ENCODE results near the gene AP1G1.
"Not testable (repeated sequence)": the region's sequence is repeated elsewhere in the genome, so short reads cannot be mapped to it uniquely, and the experiment has no call there.

Gene AP1G1

GRCh38 chr16:71808593-71809459 lies at the start of gene AP1G1:
AP1G1 (minus strand) TSS chr16:71808834; CDS start chr16:71789479, 19,355 bp downstream.
- DNase-seq: peak; percentile 91 to 92

GRCh38 chr16:71855937-71856662 lies 47.5 kb upstream of the AP1G1 start:
- DNase-seq: no peak

- DNase-seq: no peak
These were observed 45.8 kb upstream of the AP1G1 start for GRCh38 chr16:71854369-71854948.

DNA sequence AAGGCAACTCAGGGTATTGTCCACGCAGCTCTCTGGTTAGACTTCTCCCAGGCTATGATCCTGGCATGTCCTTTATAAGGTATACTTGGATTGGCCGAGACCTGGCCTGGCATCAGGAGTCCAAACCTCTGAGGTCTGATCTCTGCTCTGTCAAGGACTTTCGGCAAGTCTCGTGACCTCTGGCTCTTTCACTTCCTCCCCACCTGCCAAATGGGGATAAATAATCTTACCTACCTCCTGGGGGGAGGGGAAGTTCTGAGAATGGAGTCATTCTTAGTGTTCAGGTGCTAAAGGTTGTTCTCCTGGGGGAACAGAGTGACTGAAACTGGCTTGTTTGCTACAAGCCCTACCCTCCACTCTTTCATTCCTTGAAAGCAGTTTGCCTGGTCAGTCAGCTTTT lies 44.8 kb upstream of the AP1G1 start:
- no peak for DNase-seq

DNA sequence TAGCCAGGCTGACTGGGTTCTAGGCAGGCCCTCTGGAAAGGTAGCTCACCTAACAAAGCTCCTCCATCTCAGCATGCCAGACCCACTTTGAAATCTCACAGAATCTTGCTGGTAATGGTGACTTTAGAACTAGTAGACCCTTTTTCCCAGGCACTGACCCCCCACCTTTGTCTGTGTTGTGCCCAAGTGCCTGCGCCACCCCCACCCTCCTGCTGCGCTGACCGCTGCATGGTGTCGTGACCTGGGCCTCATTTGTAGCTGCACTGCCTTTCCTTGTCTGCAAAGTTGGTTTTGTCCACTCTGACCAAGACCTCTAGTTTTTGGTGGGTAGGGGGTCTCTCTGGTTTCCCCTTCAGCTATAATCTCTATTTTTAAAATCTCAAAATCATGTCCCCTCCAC lies 43.9 kb upstream of the AP1G1 start:
- no peak for DNase-seq

GRCh38 chr16:71852158-71852557 lies 43.5 kb upstream of the AP1G1 start:
- DNase-seq: no peak

- no peak for DNase-seq
These were observed 43.1 kb upstream of the AP1G1 start for GRCh38 chr16:71851746-71852145.

DNA sequence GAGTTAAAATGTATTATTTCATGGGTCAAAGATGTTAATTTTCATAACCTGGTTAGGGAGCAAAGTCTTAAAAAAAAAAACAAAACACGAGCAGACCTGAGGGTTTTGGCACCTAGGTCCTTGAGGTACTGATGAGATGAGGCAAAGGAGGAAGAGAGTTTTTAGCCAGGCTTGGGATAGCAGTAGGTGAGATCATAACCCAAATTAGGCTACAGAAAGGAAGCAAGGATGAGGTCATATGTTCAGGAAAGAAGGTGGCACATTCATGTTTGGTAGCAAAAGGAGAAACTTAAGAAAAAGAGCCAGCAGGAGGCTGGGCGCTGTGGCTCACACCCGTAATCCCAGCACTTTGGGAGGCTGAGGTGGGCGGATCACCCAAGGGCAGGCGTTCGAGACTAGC lies 40.0 kb upstream of the AP1G1 start:
- DNase-seq: no peak

- no peak for DNase-seq
These were observed 38.5 kb upstream of the AP1G1 start for GRCh38 chr16:71847096-71847495.

GRCh38 chr16:71846431-71846830 lies 37.8 kb upstream of the AP1G1 start:
- DNase-seq: peak in 1 of 2 donors; percentile 28

GRCh38 chr16:71845639-71846430 lies 37.2 kb upstream of the AP1G1 start, which contains the start of gene ATXN1L:
ATXN1L (plus strand) TSS chr16:71845976; CDS start chr16:71849741, 3,765 bp downstream.
- DNase-seq: peak; percentile 67 to 87

GRCh38 chr16:71843572-71843971 lies 34.9 kb upstream of the AP1G1 start:
- DNase-seq: no peak

DNA sequence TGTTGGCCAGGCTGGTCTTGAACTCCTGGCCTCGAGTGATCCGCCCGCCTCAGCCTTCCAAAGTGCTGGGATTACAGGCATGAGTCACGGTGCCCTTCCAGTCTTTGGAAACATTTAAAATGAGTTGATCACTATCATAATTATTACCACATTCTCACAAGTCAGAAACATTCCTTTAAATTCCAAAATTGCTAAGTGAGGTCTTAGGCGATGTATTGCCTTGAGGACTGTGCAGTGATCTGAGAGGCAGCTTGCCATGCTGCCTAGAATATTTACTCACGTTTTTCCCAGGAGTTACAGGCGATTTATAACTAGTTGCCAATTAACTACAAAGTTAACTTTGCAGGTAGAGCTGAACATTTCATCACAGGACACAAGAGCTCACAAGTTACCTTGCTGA lies 31.4 kb upstream of the AP1G1 start:
- no peak for DNase-seq

DNA sequence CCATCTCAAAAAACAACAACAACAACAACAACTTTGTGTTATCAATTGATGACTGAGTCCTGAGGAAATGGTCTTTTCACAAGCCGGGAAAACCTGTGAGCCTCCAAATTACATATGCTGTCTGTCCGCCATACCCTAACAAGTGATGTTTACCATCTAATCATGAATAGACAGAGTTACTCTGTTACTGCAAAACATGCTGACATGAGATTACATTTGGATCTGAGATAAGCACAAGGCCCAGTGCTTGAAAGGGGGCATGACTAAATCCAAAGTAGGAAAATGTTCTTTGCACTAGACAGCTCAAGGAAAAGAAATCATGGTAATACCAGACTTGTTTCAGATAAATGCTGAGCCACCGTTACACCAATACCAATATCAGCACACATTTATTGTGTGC lies 28.5 kb upstream of the AP1G1 start:
- DNase-seq: no peak

GRCh38 chr16:71834291-71834690 lies 25.7 kb upstream of the AP1G1 start:
- DNase-seq: no peak

DNA sequence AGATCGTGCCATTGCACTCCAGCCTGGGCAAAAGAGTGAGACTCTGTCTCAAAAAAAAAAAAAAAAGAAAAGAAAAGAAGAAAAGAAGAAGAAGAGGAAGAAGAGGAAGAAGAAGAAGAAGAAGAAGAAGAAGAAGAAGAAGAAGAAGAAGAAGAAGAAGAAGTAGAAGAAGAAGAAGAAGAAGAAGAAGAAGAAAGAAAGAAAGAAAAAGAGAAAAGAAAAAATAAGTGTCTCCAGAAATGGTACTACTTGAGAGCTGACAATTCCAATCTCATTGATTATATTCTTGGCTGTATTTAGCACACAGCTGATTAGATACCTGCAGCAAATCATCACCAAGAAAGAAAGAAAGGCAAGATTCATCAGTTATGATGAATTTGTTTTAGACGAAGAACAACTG lies 23.5 kb upstream of the AP1G1 start:
- DNase-seq: not testable (repeated sequence)

DNA sequence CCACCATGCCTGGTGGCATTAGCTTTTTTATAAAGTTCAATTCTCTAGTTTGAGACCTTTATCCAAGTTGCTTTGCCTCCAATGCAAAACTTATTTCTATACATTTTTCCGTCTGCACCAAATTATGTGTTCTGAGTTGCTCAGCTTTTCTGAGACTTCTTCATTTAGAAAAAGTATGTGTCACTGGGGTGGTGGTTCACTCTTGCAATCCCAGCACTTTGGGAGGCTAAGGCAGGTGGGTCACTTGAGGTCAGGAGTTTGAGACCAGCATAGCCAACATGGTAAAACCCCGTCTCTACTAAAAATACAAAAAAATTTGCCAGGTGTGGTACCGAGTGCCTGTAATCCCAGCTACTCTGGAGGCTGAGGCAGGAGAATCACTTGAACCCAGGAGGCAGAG lies 23.1 kb upstream of the AP1G1 start:
- not testable (repeated sequence) for DNase-seq

- no peak for DNase-seq
These were observed 21.7 kb upstream of the AP1G1 start for GRCh38 chr16:71830359-71830758.

DNA sequence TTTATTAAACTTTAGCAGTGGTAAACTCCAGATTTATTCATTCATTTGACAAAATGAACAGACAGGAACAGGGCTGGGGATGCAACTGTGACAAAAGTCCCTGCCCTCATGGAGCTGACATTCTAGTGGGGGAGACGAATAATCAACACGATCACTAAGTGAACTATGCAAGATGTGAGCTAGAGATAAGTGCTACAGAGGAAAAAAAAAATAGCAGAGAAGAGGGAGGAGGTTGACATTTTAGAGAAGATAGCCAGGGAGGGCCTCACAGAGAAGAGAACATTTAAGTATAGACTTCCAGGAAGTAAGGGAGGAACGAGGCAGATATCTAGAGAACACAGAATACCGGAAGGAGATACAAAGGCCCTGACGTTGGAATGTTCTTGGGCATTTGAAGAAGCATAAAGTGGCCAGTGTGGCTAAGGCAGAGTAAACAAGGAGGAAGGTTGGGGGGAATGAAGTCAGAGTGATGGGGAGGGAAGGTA lies 17.9 kb upstream of the AP1G1 start:
- DNase-seq: no peak

DNA sequence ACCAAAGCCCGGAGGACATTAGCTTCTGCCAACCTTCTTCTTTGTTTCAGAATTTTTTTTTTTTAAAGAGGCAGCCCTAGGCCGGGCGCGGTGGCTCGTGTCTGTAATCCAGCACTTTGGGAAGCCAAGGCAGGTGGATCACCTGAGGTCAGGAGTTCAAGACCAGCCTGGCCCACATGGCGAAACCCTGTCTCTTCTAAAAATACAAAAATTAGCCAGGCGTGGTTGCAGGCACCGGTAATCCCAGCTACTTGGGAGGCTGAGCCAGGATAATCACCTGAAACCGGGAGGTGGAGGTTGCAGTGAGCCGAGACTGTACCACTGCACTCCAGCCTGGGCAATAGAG lies 8.5 kb upstream of the AP1G1 start:
- DNase-seq: not testable (repeated sequence)

GRCh38 chr16:71811261-71811803 lies 2.7 kb upstream of the AP1G1 start:
- peak in 1 of 2 donors; percentile 4 for DNase-seq

- not testable (repeated sequence) for DNase-seq
These were observed 1.5 kb upstream of the AP1G1 start for GRCh38 chr16:71810155-71810530.

Data from bone marrow (tissue), 2 donors.